ENCODE results near the gene TXNDC2. TPM values are rescaled to one million over a fixed set of nuclear protein-coding genes. Genes with fewer than 3 reads are reported as not detected.
A peak's percentile ranks its signal among the peaks of the same experiment; 100 is the strongest.

The TXNDC2 gene
- total RNA-seq, 1 experiment from 2014 or later = 0.28 TPM

- no peaks in the 10 kb centered on the region for H3K27me3 Mint-ChIP-seq (ENCODE audit: low read depth)
- H4K5ac ChIP-seq (ENCODE audit: insufficient read length, low read depth, low read length) = no peak overlapping the region
- no peak overlapping the region for H3K27ac ChIP-seq (ENCODE audit: insufficient read length, low read depth, low read length)
- H3K23me2 ChIP-seq (ENCODE audit: insufficient read length, low read depth, low read length, poor library complexity, severe bottlenecking) = no peaks in the 10 kb centered on the region
- no peak overlapping the region for H2AK5ac ChIP-seq (ENCODE audit: insufficient read length, low read length)
- H2BK20ac ChIP-seq (ENCODE audit: low read depth, low read length, poor library complexity, severe bottlenecking) = no peak overlapping the region
- no peak overlapping the region for H3T11ph ChIP-seq (ENCODE audit: low read length)
- no peak overlapping the region for H4K91ac ChIP-seq (ENCODE audit: insufficient read length, low read depth, low read length)
- no peak overlapping the region for H2BK120ac ChIP-seq (ENCODE audit: low read depth, low read length, poor library complexity, severe bottlenecking)
- no peaks in the 10 kb centered on the region for H3K9me3 ChIP-seq (ENCODE audit: control insufficient read depth, low read depth, low read length)
- H3K14ac ChIP-seq (ENCODE audit: insufficient read depth, low read length) = no peak overlapping the region
- no peak overlapping the region for H2AFZ ChIP-seq (ENCODE audit: low read length)
- no peaks in the 10 kb centered on the region for H4K20me1 ChIP-seq (ENCODE audit: control insufficient read depth, insufficient read depth, insufficient read length)
- H3K27me3 ChIP-seq (ENCODE audit: insufficient read depth, low read length) = no peaks in the 10 kb centered on the region
- no peak overlapping the region for H3K23ac ChIP-seq (ENCODE audit: insufficient read length, low read depth, low read length)
- H3K9ac ChIP-seq (ENCODE audit: extremely low read depth, insufficient read length, low read length) = no peak overlapping the region
- no peak for DNase-seq
- H2BK5ac ChIP-seq (ENCODE audit: insufficient read length, low read length) = no peak overlapping the region
- no peaks in the 10 kb centered on the region for H3K9me3 Mint-ChIP-seq
- no peak overlapping the region for H3K4me3 Mint-ChIP-seq
- no peaks in the 10 kb centered on the region; the same call in 1 of the 2 replicates for H3K4me1 ChIP-seq (ENCODE audit: insufficient read depth, low read length)
- H3K4ac ChIP-seq (ENCODE audit: low read depth, low read length) = no peak overlapping the region
- H4K8ac ChIP-seq (replicated peaks; ENCODE audit: insufficient read length, low read depth, low read length) = no peak overlapping the region
- H2BK15ac ChIP-seq (ENCODE audit: low read depth, low read length) = no peak overlapping the region
- WGBS (ENCODE audit: extremely low coverage, insufficient read length, low lambda C conversion rate) = no CpG with 5 or more reads among the region's 3 CpGs
- no peak overlapping the region for H3K56ac ChIP-seq (ENCODE audit: insufficient read length, low read depth, low read length)
- peak overlapping the region in 2 of 3 experiments; percentile 35 to 47; a peak in 4 of 7 replicates for H3K27ac Mint-ChIP-seq
- H3K36me3 Mint-ChIP-seq (ENCODE audit: insufficient read depth in 1 of 3, low read depth in 3 of 3) = peaks cover 8 to 55% (median 29%) of the 10 kb centered on the region in 3 experiments; a peak in 6 of 7 replicates
- H3K79me1 ChIP-seq (ENCODE audit: insufficient read depth, low read depth, low read length, poor library complexity, severe bottlenecking) = peaks cover 14% of the 10 kb centered on the region
- TF ChIP-seq CTCF (conservative IDR thresholded peaks at IDR 0.05) = no peak
- no peak overlapping the region for H3K4me2 ChIP-seq (ENCODE audit: insufficient read depth, insufficient read length, low read length)
- H3K18ac ChIP-seq (ENCODE audit: insufficient read length, low read depth, low read length) = no peak overlapping the region
- peaks cover 6% of the 10 kb centered on the region for H3K79me2 ChIP-seq (ENCODE audit: insufficient read depth, low read length)
- H3K4me1 Mint-ChIP-seq = peaks cover 7 to 18% of the 10 kb centered on the region in 2 experiments
- H2BK12ac ChIP-seq (ENCODE audit: insufficient read length, low read depth, low read length) = no peak overlapping the region
These were observed 48.1 kb downstream of the TXNDC2 start for GRCh38 chr18:9933865-9934264.

Data from H9 (cell line).